Measurements from ENCODE around the gene COL21A1. TPM values are rescaled to one million over a fixed set of nuclear protein-coding genes. Genes with fewer than 3 reads are reported as not detected.

Gene COL21A1
- polyA plus RNA-seq, 3 donors = 92.7 to 117 (median 105) TPM

- DNase-seq = no peak
These were observed 43.2 kb downstream of the COL21A1 start for GRCh38 chr6:56204134-56204533.

GRCh38 chr6:56199956-56200355 lies 47.4 kb downstream of the COL21A1 start:
- no peak for DNase-seq

- no peak for DNase-seq
These were observed 53.5 kb downstream of the COL21A1 start for GRCh38 chr6:56193846-56194245.

GRCh38 chr6:56188429-56188828 lies 59.0 kb downstream of the COL21A1 start:
- no peak for DNase-seq

- DNase-seq = no peak
These were observed 59.7 kb downstream of the COL21A1 start for GRCh38 chr6:56187686-56188085.

GRCh38 chr6:56176741-56177140 lies 70.6 kb downstream of the COL21A1 start:
- no peak for DNase-seq

GRCh38 chr6:56173228-56173627 lies 74.2 kb downstream of the COL21A1 start:
- DNase-seq = no peak

- DNase-seq = no peak
These were observed 75.2 kb downstream of the COL21A1 start for GRCh38 chr6:56172144-56172543.

GRCh38 chr6:56169366-56169765 lies 78.0 kb downstream of the COL21A1 start:
- no peak for DNase-seq

- DNase-seq = no peak
These were observed 78.8 kb downstream of the COL21A1 start for GRCh38 chr6:56168596-56168995.

GRCh38 chr6:56162081-56162480 lies 85.3 kb downstream of the COL21A1 start:
- DNase-seq = no peak

- no peak for DNase-seq
These were observed 86.9 kb downstream of the COL21A1 start for GRCh38 chr6:56160489-56160888.

- no peak for DNase-seq
These were observed 88.8 kb downstream of the COL21A1 start for GRCh38 chr6:56158571-56158970.

- DNase-seq = no peak
These were observed 90.7 kb downstream of the COL21A1 start for GRCh38 chr6:56156643-56157042.

- DNase-seq = no peak
These were observed 91.7 kb downstream of the COL21A1 start for GRCh38 chr6:56155634-56156141.

GRCh38 chr6:56154076-56154475 lies 93.3 kb downstream of the COL21A1 start:
- no peak for DNase-seq

GRCh38 chr6:56152611-56153010 lies 94.8 kb downstream of the COL21A1 start:
- no peak for DNase-seq

GRCh38 chr6:56151609-56152224 lies 95.7 kb downstream of the COL21A1 start:
- no peak for DNase-seq

- DNase-seq = no peak
These were observed 98.7 kb downstream of the COL21A1 start for GRCh38 chr6:56148488-56149186.

GRCh38 chr6:56147766-56148165 lies 99.6 kb downstream of the COL21A1 start:
- DNase-seq = no peak

GRCh38 chr6:56146086-56146485 lies 101.3 kb downstream of the COL21A1 start:
- DNase-seq = no peak

- no peak for DNase-seq
These were observed 101.8 kb downstream of the COL21A1 start for GRCh38 chr6:56145616-56146015.

- no peak for DNase-seq
These were observed 102.6 kb downstream of the COL21A1 start for GRCh38 chr6:56144538-56145324.
